Right lobe of liver (tissue), 6 donors: ENCODE results near the gene SLC32A1. TPM values are rescaled to one million over a fixed set of nuclear protein-coding genes. Genes with fewer than 3 reads are reported as not detected.

Experiments used
- ATAC-seq, 4 donors: fragments of 200-7000 bp; cut with Tn5 transposase; one replicate each; pipeline ENCODE4 v1.9.1; 2020; ENCODE audit warnings: mild to moderate bottlenecking in 4 of 4, moderate library complexity in 4 of 4
- DNase-seq, 3 donors: peaks; one replicate each; pipeline ENCODE4 v3.0.0-alpha.2; 2020
- H3K27ac ChIP-seq, 3 donors: fragments of 200-600 bp; one replicate each; pipeline ENCODE4 v1.8.0; 2022
- H3K27me3 ChIP-seq, 2 donors: fragments of 200-600 bp; one replicate each; pipeline ENCODE4 v1.8.0; 2022
- H3K36me3 ChIP-seq, 4 donors: fragments of 200-600 bp; sonication (generic) in 1 of 4; one replicate each; pipeline versions ENCODE4 v1.5.1 to v1.8.0; 2017 to 2022; ENCODE audit warnings: control low read depth in 1 of 4
- H3K4me1 ChIP-seq, 4 donors: fragments of 200-600 bp; sonication (generic) in 1 of 4; one replicate each; pipeline versions ENCODE4 v1.5.1 to v1.8.0; 2017 to 2022; ENCODE audit warnings: control low read depth in 1 of 4
- H3K4me3 ChIP-seq, 3 donors: fragments of 200-600 bp; one replicate each; pipeline ENCODE4 v1.8.0; 2022
- H3K9me3 ChIP-seq, 4 donors: fragments of 200-600 bp; sonication (generic) in 1 of 4; one replicate each; pipeline versions ENCODE4 v1.5.1 to v1.8.0; 2017 to 2022; ENCODE audit warnings: control low read depth in 1 of 4
- CTCF ChIP-seq, 4 donors: fragments of 200-600 bp in 3 of 4; fragments of 450-650 bp in 1 of 4; IDR thresholded peaks; one replicate each; pipeline versions ENCODE4 v1.5.1 to v1.8.0; 2016 to 2022; ENCODE audit warnings: antibody characterized with exemption in 4 of 4, mild to moderate bottlenecking in 2 of 4
- POLR2A ChIP-seq: fragments of 450-650 bp; IDR thresholded peaks from one replicate; pipeline ENCODE4 v1.6.1; 2017; ENCODE audit warnings: antibody characterized with exemption, mild to moderate bottlenecking
- WGBS: methylation state at CpG from one replicate; pipeline ENCODE4 v1.1.6; 2018; ENCODE audit warnings: low coverage, low lambda C conversion rate; ENCODE audit not compliant: insufficient coverage; ENCODE audit errors: missing lambda C conversion rate; 5-methylcytosine and 5-hydroxymethylcytosine counted together
- intact Hi-C, 2 donors: fragments of 100-400 bp; cut with DNase I; formaldehyde crosslinking; loops; one replicate each; pipeline versions ENCODE4 v1.11.2 to v1.14.1; 2022
- long read RNA-seq: library from polyadenylated mRNA; unstranded; transcript quantifications from one replicate; pipeline ENCODE4 v2.0.0, GENCODE V29; 2019
- total RNA-seq, 6 experiments: library from RNA; depleted of rRNA in 2 of 6; stranded (reverse); fragments of >200 nt in 2 of 6; fragmentation: NEBNext Ultra II Directional in 3 of 6; extraction: Animal tissue kit (Norgen Biotek cat#: 25700) in 3 of 6; gene quantifications; one replicate each; pipeline versions ENCODE4 v1.1.0 to v1.2.4, GENCODE V29; 2016 to 2023
- donor health status: DM: no; HTN: yes; CAD: no.
- donor health status: DM: no; HTN: no; CAD: no.
- donor health status: DM: no; HTN: no; CAD: no.
- donor health status: DM: no; HTN: yes; CAD: no.
- donor health status: DM: no; HTN: yes; CAD: no.

SLC32A1 gene
- not detected for total RNA-seq
- long read RNA-seq: 0 reads

GRCh38 chr20:38723848-38724625 lies at the start of gene SLC32A1:
TSS of gene SLC32A1 (plus strand) at chr20:38724486. CDS start at chr20:38724725, 239 bp downstream.
- H3K9me3 ChIP-seq: no peaks in the 10 kb centered on the region
- peaks cover 7 to 27% of the 10 kb centered on the region in 2 donors for H3K27me3 ChIP-seq
- DNase-seq (no peak), ATAC-seq (no peak)
- no peak within 1 kb of the TSS for H3K27ac ChIP-seq
- H3K4me1 ChIP-seq: no peaks in the 10 kb centered on the region
- intact Hi-C loops: no loop called here
- no peaks in the 10 kb centered on the region for H3K36me3 ChIP-seq
- H3K4me3 ChIP-seq: no peak within 1 kb of the TSS
- WGBS: 5% methylated on average over 24 of the region's 76 CpGs
- no peak for TF ChIP-seq CTCF (IDR thresholded peaks at IDR 0.05)
- TF ChIP-seq POLR2A: no peak

- no peak for DNase-seq
- intact Hi-C loops: no loop called here
- no peak for ATAC-seq
- H3K9me3 ChIP-seq: no peaks in the 10 kb centered on the region
- H3K27ac ChIP-seq: no peak overlapping the region
- H3K4me1 ChIP-seq: peaks cover 0 to 7% (median 0%) of the 10 kb centered on the region in 4 donors
- H3K36me3 ChIP-seq: no peaks in the 10 kb centered on the region
- H3K27me3 ChIP-seq: peaks cover 0 to 13% of the 10 kb centered on the region in 2 donors
- 49% methylated on average over 8 of the region's 13 CpGs for WGBS
- no peak overlapping the region for H3K4me3 ChIP-seq
- TF ChIP-seq POLR2A (no peak), CTCF (IDR thresholded peaks at IDR 0.05) (no peak)
These were observed 49.5 kb upstream of the SLC32A1 start for GRCh38 chr20:38674765-38675133.

- no peak for ATAC-seq
- no peak overlapping the region for H3K27ac ChIP-seq
- no peaks in the 10 kb centered on the region for H3K9me3 ChIP-seq
- DNase-seq: no peak
- WGBS: no CpG with 5 or more reads among the region's 5 CpGs
- no peak for TF ChIP-seq POLR2A
- no peaks in the 10 kb centered on the region for H3K36me3 ChIP-seq
- intact Hi-C loops: no loop called here
- no peak overlapping the region for H3K4me3 ChIP-seq
- peaks cover 0 to 13% of the 10 kb centered on the region in 2 donors for H3K27me3 ChIP-seq
- H3K4me1 ChIP-seq: peaks cover 0 to 7% (median 0%) of the 10 kb centered on the region in 4 donors
These were observed 47.7 kb upstream of the SLC32A1 start for GRCh38 chr20:38676576-38676975.

- Histone ChIP-seq H3K4me1 (no peaks in the 10 kb centered on the region), H3K4me3 (no peak overlapping the region), H3K9me3 (no peaks in the 10 kb centered on the region), H3K36me3 (no peaks in the 10 kb centered on the region), H3K27me3 (no peaks in the 10 kb centered on the region), H3K27ac (no peak overlapping the region)
- WGBS: 31% methylated on average over 8 of the region's 9 CpGs
- intact Hi-C loops: no loop called here
- peak in 3 of 4 donors; percentile 44 to 56 (median 48) for ATAC-seq
- no peak for TF ChIP-seq CTCF (IDR thresholded peaks at IDR 0.05)
- TF ChIP-seq POLR2A: no peak
- DNase-seq: no peak
These were observed 43.6 kb upstream of the SLC32A1 start for GRCh38 chr20:38680500-38681306.

GRCh38 chr20:38685271-38685670 lies 39.0 kb upstream of the SLC32A1 start:
- Histone ChIP-seq H3K27me3 (no peaks in the 10 kb centered on the region), H3K27ac (no peak overlapping the region), H3K9me3 (no peaks in the 10 kb centered on the region), H3K36me3 (no peaks in the 10 kb centered on the region), H3K4me1 (no peaks in the 10 kb centered on the region), H3K4me3 (no peak overlapping the region)
- intact Hi-C loops: no loop called here
- ATAC-seq (no peak), DNase-seq (no peak)
- no peak for TF ChIP-seq CTCF (IDR thresholded peaks at IDR 0.05)
- TF ChIP-seq POLR2A: no peak
- 76% methylated on average over 2 of the region's 2 CpGs for WGBS
